Panc1 (cell line): ENCODE data around the gene GSX2. TPM values are rescaled to one million over a fixed set of nuclear protein-coding genes. Genes with fewer than 3 reads are reported as not detected.

ENCODE experiments used
- ATAC-seq: fragments of 200-7000 bp; cut with Tn5 transposase; 2 replicates; pipeline ENCODE4 v1.9.1; 2020; ENCODE audit warnings: mild to moderate bottlenecking, moderate library complexity
- BruUV-seq: library from RNA; stranded (reverse); fragments of 400-500 nt; replicated peaks from 2 replicates; lab custom pipeline; 2021; lab: Mats Ljungman, UMichigan
- CTCF ChIA-PET: fragments of 300-600 bp; sonication (Branson Sonifier 250); formaldehyde crosslinking; loops from one replicate; lab custom pipeline; 2022; ENCODE audit warnings: antibody characterized with exemption; lab: Charles Lee
- POLR2A ChIA-PET: fragments of 300-600 bp; sonication (Branson Sonifier 250); formaldehyde crosslinking; loops from one replicate; lab custom pipeline; 2022; ENCODE audit warnings: antibody characterized with exemption; lab: Charles Lee
- DNase-seq: peaks from one replicate; pipeline ENCODE4 v3.0.0-alpha.2; 2010; ENCODE audit warnings: low read depth, low spot score
- H3K27ac ChIP-seq: 2 replicates; pipeline ENCODE4 v1.5.1; 2011; ENCODE audit warnings: mild to moderate bottlenecking, low read length, inconsistent platforms
- H3K27me3 ChIP-seq: fragments of 200-500 bp; sonication (Bioruptor generic); 2 replicates; pipeline ENCODE4 v1.6.0; 2014; ENCODE audit warnings: low read length, inconsistent platforms; ENCODE audit not compliant: control insufficient read depth, insufficient read depth
- H3K36me3 ChIP-seq: fragments of 200-500 bp; sonication (Bioruptor generic); 2 replicates; pipeline ENCODE4 v1.5.1; 2014; ENCODE audit warnings: inconsistent platforms, mild to moderate bottlenecking, low read length, moderate library complexity; ENCODE audit not compliant: control insufficient read depth, insufficient read depth
- H3K4me1 ChIP-seq: 2 replicates; pipeline ENCODE4 v1.5.1; 2011; ENCODE audit warnings: inconsistent platforms, mild to moderate bottlenecking, low read length, moderate library complexity; ENCODE audit not compliant: control insufficient read depth, insufficient read depth
- H3K4me3 ChIP-seq, 2 experiments: 2 replicates each; pipeline ENCODE4 v1.5.1; 2011 to 2012; ENCODE audit warnings: low read depth in 2 of 2, low read length in 2 of 2, mild to moderate bottlenecking in 2 of 2, inconsistent platforms in 1 of 2, moderate library complexity in 1 of 2
- H3K9me3 ChIP-seq: fragments of 200-500 bp; sonication (Bioruptor generic); 2 replicates; pipeline ENCODE4 v1.5.1; 2014; ENCODE audit warnings: low read depth, mild to moderate bottlenecking, inconsistent platforms, low read length, moderate library complexity; ENCODE audit not compliant: control insufficient read depth, insufficient read depth
- CTCF ChIP-seq: fragments of 450-650 bp; IDR thresholded peaks from 2 replicates; pipeline ENCODE4 v1.5.1; 2017; ENCODE audit warnings: mild to moderate bottlenecking
- POLR2AphosphoS5 ChIP-seq: IDR thresholded peaks from 2 replicates; pipeline ENCODE4 v1.6.1; 2012; ENCODE audit warnings: mild to moderate bottlenecking, low read depth, low read length, moderate library complexity
- SIN3A ChIP-seq: IDR thresholded peaks from 2 replicates; pipeline ENCODE4 v1.6.1; 2012; ENCODE audit warnings: low read depth, mild to moderate bottlenecking, low read length, moderate library complexity, borderline replicate concordance; ENCODE audit not compliant: insufficient read depth
- TCF7L2 ChIP-seq: IDR thresholded peaks from 2 replicates; pipeline ENCODE4 v1.6.1; 2011; ENCODE audit warnings: mild to moderate bottlenecking, low read depth, low read length, inconsistent platforms
- in situ Hi-C: cut with HindIII; loops from 2 replicates; pipeline ENCODE4 v1.10.0; 2016; ENCODE audit warnings: low sequenced_read_pairs, low pct_unique_long_range_greater_than_20kb
- intact Hi-C: fragments of 100-400 bp; cut with micrococcal nuclease; formaldehyde crosslinking; loops from one replicate; pipeline ENCODE4 v1.10.0; 2022; ENCODE audit not compliant: unreplicated experiment
- total RNA-seq: library from RNA; stranded (reverse); gene quantifications from one replicate; pipeline ENCODE4 v1.2.1, GENCODE V29; 2021; ENCODE audit not compliant: unreplicated experiment
- TF ChIP-seq, protein P1 (sequence below), 2 experiments: IDR thresholded peaks; 2 replicates each; pipeline ENCODE4 v1.6.1; 2011 to 2012; ENCODE audit warnings: low read depth in 2 of 2, control low read depth in 1 of 2, low read length in 1 of 2, mild to moderate bottlenecking in 1 of 2, moderate library complexity in 1 of 2; ENCODE audit not compliant: insufficient read depth in 1 of 2

Gene GSX2
- total RNA-seq, 1 experiment from 2014 or later = not detected

GRCh38 chr4:54061873-54062272 lies 38.1 kb upstream of the GSX2 start:
- no TSS peak for BruUV-seq
- in situ Hi-C loops = no loop called here
- CTCF ChIA-PET = no interaction called here

GRCh38 chr4:54062392-54062791 lies 37.6 kb upstream of the GSX2 start:
- Histone ChIP-seq H3K36me3 (no peaks in the 10 kb centered on the region; the same call in none of the 2 replicates), H3K27ac (no peak overlapping the region), H3K9me3 (no peaks in the 10 kb centered on the region), H3K27me3 (no peaks in the 10 kb centered on the region), H3K4me3 (peak overlapping the region; percentile 80 to 90; a peak in 3 of 4 replicates), H3K4me1 (peaks cover 15% of the 10 kb centered on the region)
- no peak for DNase-seq
- in situ Hi-C loops (no loop called here), intact Hi-C loops (no loop called here)
- ChIA-PET POLR2A (no interaction called here), CTCF (no interaction called here)
- BruUV-seq = no TSS peak
- no peak for ATAC-seq
- TF ChIP-seq CTCF = no peak
- TF ChIP-seq, protein P1, sequence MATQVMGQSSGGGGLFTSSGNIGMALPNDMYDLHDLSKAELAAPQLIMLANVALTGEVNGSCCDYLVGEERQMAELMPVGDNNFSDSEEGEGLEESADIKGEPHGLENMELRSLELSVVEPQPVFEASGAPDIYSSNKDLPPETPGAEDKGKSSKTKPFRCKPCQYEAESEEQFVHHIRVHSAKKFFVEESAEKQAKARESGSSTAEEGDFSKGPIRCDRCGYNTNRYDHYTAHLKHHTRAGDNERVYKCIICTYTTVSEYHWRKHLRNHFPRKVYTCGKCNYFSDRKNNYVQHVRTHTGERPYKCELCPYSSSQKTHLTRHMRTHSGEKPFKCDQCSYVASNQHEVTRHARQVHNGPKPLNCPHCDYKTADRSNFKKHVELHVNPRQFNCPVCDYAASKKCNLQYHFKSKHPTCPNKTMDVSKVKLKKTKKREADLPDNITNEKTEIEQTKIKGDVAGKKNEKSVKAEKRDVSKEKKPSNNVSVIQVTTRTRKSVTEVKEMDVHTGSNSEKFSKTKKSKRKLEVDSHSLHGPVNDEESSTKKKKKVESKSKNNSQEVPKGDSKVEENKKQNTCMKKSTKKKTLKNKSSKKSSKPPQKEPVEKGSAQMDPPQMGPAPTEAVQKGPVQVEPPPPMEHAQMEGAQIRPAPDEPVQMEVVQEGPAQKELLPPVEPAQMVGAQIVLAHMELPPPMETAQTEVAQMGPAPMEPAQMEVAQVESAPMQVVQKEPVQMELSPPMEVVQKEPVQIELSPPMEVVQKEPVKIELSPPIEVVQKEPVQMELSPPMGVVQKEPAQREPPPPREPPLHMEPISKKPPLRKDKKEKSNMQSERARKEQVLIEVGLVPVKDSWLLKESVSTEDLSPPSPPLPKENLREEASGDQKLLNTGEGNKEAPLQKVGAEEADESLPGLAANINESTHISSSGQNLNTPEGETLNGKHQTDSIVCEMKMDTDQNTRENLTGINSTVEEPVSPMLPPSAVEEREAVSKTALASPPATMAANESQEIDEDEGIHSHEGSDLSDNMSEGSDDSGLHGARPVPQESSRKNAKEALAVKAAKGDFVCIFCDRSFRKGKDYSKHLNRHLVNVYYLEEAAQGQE (IDR thresholded peaks at IDR 0.05; ENCODE audit: insufficient read depth in 1 of 2, low read depth in 2 of 2, low read length in 1 of 2) = no peak
- TF ChIP-seq POLR2AphosphoS5 = no peak
- TF ChIP-seq TCF7L2 = no peak
- no peak for TF ChIP-seq SIN3A

More at GRCh38 chr4:54061873-54062272, 38.1 kb upstream of the GSX2 start:
- DNase-seq (no peak), ATAC-seq (no peak)
- Histone ChIP-seq H3K4me1 (peaks cover 15% of the 10 kb centered on the region), H3K4me3 (peak overlapping the region in 1 of 2 experiments; percentile 13; a peak in 1 of 4 replicates), H3K9me3 (no peaks in the 10 kb centered on the region), H3K36me3 (no peaks in the 10 kb centered on the region; the same call in none of the 2 replicates), H3K27me3 (no peaks in the 10 kb centered on the region), H3K27ac (no peak overlapping the region)
- POLR2A ChIA-PET = no interaction called here
- TF ChIP-seq TCF7L2 (no peak), CTCF (no peak), SIN3A (no peak), POLR2AphosphoS5 (no peak)
- TF ChIP-seq, protein P1 (IDR thresholded peaks at IDR 0.05; ENCODE audit: insufficient read depth in 1 of 2, low read depth in 2 of 2, low read length in 1 of 2) = no peak
- intact Hi-C loops = no loop called here
